Middle frontal gyrus (tissue), 1 donor: ENCODE data around the gene ENKUR.
A peak's percentile ranks its signal among the peaks of the same experiment; 100 is the strongest.
"Not testable (repeated sequence)": the region's sequence is repeated elsewhere in the genome, so short reads cannot be mapped to it uniquely, and the experiment has no call there.

Experiments used
- DNase-seq: peaks from one replicate; pipeline ENCODE4 v3.0.0-alpha.2; 2015; ENCODE audit warnings: low spot score; ENCODE audit errors: extremely low spot score

ENKUR gene

DNA sequence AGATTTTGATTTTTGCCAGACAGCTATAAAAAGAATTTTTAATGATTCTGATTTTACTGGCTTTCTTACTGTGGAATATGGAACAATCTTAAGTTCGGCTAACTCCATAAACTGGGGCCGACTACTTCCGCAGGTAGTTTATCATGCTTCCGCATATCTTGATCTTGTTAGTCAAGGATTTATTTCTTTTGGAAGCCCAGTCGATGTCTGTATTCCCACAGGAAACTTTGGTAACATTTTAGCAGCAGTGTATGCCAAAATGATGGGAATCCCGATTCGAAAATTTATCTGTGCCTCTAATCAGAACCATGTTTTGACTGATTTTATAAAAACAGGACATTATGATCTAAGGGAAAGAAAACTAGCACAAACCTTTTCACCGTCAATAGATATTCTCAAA lies 8.6 kb upstream of the ENKUR start:
- DNase-seq: no peak

DNA sequence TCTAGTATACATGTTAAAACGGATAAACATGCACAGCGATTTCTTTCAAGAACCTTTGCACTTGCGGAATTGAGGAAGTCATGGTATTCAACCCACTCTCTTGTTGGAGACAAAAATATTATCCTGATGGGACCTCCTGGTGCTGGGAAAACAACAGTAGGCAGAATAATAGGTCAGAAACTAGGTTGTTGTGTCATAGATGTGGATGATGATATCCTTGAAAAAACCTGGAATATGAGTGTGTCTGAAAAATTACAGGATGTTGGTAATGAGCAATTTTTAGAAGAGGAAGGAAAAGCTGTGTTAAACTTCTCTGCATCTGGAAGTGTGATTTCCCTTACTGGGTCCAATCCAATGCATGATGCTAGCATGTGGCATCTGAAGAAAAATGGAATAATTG lies 7.3 kb upstream of the ENKUR start:
- no peak for DNase-seq

DNA sequence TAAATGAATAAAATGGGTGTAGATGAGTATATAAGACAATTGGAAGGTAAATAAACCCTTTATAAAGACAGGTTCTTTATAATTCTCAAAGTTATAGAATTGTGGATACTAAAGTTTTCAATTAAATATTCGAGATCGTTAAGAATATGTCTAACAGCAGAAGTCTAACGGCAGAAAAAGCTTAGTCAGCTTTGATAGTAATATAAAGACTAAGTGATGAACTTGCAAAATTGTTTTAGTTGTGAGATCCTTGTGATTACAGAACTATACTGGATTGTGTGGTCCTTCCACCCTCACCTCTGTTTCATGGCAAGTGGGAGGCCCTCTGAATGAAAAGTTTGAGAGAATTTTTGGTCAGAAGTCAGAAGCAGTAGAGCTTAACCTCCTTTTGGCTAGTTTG lies 2.7 kb upstream of the ENKUR start:
- no peak for DNase-seq

DNA sequence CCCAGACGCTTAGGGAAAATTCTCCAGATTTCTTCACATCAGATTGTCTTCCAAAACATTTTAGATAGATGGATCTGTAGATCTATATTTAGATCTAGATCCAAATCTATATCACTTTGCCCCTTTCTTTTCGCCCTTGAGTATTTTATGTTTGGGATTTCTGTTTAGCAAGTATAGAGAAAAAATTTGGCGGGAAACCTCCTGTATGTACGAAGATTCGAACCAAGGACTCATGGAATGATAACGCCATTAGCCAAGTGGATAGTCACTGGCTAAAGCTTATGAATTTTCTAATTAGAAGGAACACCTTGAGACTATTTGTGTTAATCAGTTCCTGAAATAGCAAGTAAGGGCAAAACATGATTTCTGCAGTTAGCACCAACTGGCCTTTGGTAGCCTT lies 1.7 kb upstream of the ENKUR start:
- no peak for DNase-seq

DNA sequence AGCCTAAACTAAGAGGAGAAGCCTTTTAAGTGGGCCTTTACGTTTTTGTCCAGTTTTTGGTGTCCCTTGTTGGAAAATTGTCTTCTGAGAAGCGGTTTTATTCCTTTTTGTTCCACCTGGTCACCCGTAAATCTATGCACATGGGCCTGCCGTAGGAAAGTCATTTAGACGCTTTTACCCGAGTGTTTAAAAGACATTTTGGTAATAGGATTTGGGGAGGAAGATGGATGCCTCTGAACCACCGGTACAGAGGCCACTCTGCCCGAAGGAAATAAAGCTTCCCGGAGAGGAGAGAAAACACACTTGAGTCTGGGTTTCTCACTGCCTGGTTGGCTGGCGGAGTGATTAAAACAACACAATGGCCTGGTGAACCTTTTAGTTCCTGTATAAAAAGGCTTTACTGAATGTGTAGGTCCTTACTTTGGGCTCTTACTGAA lies 1.2 kb upstream of the ENKUR start:
- DNase-seq: peak; percentile 22

DNA sequence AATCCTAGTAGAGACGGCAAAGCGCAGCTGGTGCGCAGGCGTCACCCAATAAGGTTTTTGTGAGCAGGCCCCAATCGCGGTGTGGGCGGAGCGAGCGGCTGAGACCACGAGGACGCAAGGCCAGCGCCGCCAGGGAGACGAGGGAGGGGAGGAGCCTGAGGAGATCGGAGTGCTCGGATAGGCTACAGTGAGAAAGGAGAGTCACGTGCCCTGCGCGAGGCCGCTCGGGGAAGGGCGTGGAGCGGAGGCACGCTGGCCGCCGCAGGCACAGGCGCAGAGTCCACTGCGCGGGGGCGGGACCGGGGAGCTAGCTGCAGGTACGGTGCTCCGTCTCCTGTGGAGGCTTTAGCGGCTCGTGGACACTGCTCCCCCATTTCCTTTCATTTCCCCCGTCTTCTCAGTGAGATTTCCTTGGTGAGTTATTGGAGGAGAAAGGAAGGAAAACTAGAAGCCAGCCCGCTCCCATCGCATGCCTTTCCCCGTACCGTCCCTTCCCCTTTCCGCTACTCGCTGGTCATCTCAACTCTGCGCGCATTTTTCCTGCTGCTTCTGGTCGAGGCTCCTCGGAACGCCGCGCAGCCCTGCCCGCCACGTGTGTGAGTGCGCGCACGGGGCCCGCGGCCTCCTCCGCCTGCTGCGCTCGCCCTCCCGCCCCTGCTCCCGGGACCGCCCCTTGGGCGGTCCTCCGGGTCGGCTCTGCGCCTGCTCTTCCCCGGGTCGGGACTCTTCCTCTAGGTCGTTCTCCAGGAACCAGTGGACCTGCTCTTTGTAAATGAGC lies 607 bp upstream of the ENKUR start, which contains the start of gene THNSL1:
TSS of gene THNSL1 (plus strand) at position 237 of the 778 bp plus-strand sequence. CDS start 6,612 bp downstream, outside the sequence.
- peak; percentile 98 for DNase-seq

DNA sequence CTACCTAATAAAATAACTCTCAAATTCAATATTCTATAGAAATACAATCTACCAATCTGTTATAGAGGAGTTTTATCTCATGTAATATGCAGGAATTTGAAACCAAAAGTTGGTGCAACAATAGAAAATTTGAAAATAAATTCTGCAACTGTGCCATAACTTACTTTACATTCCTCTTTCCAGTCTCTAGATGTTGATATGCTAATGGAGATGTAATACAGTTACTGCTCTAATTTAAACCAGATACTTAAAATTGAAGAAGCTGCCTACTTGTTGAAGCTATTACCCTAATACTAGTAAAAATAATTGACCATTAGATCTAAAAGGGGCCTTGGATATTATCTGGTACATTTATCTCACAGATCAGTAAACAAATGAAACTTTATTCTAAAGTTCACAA lies 1.4 kb downstream of the ENKUR start:
- no peak for DNase-seq

DNA sequence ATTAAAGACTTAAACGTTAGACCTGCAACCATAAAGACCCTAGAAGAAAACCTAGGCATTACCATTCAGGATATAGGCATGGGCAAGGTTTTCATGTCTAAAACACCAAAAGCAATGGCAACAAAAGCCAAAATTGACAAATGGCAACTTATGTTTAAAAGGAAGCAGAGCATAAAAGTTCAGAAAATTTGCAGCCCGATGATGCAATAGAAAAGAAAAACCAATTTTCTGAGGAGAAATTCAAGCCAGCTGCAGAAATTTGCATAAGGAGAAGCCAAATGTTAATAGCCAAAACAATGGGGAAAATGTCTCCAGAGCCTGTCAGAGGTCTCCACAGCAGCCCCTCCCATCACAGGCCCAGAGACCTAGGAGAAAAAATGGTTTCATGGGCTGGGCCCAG lies 4.4 kb downstream of the ENKUR start:
- DNase-seq: not testable (repeated sequence)

DNA sequence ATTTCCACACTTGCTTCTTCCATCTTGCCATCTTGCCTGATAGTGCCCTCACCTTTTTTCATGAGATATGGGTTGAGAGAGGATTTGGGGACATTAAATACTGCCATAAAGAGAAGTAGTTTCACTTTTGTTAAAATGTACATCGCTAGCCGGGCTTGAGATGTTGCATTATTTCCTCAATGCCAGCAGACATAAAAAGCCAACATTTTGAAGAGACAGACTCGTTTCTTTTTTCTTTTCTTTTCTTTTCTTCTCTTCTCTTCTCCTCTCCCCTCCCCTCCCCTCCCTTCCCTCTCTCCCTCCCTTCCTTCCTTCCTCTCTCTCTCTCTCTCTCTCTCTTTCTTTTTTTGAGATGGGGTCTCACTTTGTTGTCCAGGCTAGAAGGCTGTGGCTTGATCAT lies 17.9 kb downstream of the ENKUR start:
- DNase-seq: no peak

DNA sequence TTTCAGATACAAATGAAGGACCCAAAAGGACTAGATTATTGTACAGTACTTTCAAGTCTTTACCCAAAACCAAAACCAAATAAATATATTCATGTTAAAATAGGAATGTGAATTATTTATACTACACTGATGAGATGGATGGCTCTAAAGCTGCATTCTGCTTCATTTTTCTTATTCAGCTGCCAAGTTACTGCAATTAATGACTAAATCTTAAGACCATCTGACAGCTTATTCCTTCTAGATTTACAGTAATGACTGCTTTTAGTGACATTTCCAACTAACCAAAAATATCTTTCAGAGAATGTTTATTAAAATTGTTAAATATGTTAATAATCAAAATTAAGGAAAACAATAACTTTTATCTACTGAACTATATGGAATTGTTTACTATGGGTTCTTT lies 20.9 kb downstream of the ENKUR start:
- no peak for DNase-seq

DNA sequence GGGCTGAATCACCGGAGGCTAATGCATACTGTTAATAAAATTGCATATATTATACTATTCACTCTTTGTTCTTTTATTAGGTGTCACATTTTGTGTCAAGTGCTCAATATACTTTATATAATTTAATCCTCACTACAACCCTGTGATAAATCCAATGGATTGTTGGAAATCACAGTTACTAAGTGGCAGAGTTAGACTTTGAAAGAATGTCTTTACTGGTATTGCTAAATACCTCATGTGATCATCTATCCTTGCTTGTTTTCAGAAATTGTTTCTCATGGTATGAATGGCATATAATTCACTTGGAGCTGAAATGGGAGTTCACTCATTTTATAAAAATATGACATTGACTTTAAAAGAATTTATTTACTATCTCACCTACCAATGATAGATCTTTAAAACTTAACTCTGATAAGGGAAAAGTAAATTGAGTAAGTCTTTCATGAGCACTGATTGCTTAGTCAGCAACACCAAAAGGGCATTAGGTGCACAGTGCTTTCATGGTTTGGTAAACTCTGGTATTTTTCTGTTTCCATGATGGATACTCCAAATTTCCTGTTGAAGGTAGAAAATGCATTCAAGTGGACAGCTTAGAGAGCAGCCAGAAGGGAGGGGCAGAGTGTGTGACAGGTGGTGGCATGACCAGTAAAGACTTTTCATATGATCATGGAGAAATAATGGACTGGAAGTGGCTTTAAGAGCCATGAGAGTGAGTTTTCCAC lies 22.6 kb downstream of the ENKUR start:
- DNase-seq: no peak

DNA sequence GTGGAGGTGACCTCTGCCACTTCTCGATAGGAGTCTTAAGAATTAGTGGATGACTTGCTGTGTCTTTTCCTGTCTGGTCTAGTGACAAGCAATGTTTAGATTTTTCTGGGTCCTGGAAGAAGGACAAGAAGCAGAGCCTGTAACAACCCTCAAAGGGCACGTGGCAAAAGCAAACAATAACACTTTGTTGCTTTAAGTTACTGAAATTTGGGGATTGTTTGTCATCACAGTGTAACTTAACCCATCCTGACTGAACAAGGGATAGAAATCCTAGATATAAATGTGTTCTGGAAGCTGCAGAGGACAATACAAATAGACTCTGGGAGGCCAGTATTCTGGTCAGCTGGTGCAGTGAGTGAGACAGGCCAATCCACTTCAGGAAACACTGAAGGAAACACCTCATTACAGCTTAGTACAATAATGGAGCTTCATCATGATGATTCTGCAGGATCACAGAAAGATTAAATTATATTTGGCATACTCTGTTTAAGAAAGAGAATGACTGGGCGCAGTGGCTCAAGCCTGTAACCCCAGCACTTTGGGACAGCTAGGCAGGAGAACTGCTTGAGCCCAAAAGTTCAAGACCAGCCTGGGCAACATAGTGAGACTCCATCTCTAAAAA lies 23.3 kb downstream of the ENKUR start:
- no peak for DNase-seq

DNA sequence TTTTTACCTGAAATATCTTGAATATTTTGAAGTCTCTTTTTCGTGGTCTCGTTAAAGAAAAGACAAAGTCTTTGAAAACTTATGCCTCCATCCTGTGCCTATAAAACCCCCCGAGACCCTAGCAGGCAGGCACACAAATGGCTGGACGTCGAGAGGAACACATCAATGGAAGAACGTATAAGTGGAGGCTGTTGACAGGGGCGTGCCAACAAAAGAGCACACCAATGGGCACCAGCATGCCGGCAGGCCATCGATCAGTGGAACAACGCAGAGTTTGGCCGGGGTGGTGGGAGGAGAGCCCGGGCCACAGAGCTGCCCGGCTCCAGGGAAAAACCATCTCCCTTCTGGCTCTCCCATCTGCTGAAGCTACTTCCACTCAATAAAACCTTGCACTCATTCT lies 24.7 kb downstream of the ENKUR start:
- no peak for DNase-seq

DNA sequence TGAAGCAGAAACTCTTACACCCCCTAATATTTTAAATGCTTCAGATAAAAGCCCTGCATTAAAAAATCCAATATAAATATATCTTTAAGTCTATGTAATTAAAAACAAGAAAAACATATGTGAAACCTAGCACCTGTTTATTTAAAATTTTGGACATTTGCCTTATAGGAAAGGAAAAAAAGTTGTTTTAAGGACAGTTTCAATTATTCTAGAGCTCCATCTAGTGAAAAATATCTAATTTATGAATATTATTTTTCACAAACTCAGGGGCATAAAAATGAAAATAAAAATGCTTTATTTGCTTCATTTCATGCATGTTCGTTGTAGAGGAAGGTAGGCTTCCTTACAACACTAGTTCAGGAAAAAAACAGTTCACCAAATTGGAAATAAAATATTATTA lies 26.1 kb downstream of the ENKUR start:
- DNase-seq: no peak

DNA sequence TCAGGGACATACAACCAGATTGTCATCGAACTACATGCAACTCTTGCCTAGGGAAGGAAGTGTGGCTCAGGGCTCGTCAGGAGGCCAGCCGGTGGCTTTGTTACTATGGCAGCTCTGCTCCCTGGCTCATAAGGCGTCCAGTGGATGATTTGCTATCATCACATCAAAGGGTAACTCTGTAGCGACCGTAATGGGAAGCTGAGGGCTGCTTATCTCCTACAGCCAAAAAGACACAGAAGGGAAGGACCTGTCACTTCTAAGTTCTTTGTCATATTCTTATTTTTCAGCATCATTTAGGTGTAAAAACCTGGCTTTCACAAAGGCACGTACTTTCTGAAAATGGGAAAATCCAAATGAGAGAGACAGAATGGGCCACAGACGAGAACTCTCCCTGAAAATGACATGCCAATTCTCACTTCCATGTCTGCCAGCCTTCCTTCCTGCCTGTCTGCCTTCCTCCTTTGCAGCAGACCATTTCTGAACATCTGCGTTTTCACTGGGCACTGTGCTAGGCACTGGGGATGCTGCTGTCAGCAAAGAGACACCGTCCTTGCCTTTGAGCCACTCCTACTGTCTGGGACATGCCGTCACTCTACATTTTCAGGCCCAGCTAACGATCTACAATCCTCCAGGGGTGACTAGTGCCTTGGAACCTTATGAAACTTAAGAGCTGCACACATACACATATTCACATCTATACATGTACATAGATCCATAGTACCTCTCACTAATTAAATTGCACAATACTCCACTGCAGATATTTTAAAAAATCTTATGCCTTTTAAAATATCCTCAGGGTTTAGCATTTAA lies 26.9 kb downstream of the ENKUR start:
- DNase-seq: no peak

DNA sequence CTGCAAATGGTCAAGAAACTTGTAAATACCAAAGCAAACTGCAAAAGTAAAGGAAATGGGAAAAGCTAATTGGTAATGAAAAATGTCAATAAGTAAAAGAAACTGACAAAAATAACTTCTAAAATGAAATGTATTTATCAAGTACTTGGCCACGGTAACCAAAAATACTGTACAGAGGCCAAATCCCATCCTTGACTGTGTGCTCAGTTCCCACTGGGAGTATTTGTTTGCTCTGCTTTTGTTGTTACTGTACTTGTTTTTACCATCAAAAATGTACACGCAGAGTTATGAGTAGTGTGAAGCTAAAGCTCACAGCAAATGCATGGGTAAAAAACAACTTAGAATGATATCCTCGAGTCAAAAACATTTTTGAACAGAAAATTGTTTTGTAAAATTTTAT lies 31.1 kb downstream of the ENKUR start:
- no peak for DNase-seq

DNA sequence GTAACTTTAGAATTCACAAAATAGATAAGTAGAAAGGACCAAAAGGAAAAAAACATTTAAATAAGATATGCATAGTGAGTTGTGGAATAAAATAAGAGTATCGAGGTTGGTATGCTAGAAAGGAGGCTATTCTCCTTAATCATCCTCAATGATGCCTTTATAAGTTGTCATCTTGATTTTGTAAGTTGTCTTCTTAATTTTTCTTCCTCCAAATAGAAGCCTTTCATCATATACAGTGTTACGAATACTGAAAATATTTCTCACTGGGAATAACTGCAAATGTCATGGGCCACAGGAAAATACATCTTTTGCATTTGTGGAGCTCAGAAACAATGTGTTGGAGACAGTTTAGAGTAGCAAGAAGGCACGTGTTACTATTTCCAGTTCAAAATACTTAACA lies 32.0 kb downstream of the ENKUR start:
- no peak for DNase-seq

DNA sequence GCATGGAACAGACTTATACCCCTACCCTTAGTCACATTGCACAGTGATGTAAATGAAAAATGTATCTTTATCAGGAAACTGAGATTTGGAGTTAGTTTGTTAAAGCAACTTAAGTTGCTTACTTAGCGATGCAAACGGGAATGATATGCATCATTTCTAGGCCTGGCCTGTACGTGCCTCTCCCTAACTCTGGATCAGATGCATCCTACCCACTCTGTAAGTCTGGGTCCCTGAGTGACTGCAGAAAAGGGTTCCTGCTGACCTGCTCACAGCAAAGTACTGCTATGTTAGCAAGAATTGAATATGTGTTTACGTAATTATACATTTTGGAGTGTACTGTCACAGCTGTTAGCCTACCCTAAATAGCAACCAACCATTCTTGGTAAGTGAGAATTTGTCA lies 32.8 kb downstream of the ENKUR start:
- DNase-seq: no peak

DNA sequence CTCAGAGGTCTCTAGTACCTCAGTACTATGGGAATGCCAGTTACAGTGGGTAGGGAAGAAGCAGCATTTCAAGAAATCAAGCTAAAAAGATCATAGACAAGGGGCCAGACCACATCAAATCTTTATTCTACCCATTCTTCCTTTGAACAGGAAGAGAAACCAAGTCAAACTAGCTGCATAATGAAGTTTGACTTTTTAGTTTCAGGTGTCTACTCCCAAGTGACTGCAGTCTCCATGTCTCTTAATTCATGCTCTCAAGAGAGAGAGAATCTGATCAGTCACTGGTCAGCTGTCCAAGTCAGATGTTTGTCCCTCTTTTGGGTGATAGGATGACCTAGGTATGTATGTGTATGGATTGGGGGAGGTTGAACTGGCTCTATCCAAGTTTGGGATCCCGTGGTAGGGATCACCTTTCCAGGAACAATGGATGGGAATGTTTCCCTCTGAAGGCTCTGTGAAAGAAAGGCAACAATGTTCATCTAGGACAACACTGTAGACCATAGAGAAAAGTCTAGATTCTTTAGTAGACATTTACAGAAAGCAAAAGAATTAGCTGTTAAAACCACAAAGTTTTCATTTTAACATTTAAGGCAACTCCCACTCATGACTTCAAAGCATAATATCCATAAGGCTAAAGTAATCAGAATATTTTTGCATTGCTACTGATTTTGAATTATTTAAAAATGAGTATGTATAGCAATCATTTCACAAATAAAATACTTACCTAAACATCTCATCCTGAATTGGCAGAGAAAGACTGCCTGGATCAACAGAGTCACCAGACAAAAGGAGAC lies 33.4 kb downstream of the ENKUR start:
- no peak for DNase-seq

DNA sequence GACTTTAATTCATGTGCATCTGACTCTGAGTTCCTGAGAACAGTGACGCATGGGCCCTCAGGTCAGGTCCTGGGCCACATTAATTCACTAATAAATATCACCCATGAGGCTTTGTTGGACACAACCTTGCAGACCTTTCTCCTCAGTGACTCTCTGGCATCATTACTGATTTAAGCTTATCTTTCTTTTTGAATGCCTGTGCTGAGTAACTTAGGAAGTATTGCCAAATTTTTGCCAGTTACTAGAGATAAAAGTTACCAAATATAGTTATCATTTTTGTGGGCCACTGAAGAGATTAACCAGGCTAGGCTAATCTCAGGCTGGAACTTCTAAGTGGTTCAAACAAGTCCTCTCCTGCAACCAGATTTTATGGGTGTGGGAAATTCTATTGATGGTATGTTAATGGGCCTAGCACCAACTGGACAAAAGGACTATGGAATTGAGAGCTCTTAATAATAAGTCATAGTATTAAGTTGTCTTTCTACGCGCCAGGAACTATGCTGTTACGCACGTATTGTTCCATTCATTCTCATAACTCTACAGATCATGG lies 34.7 kb downstream of the ENKUR start:
- DNase-seq: no peak
